ENCODE data around the gene RBL2.
"Not testable (repeated sequence)": the region's sequence is repeated elsewhere in the genome, so short reads cannot be mapped to it uniquely, and the experiment has no call there.

DNA sequence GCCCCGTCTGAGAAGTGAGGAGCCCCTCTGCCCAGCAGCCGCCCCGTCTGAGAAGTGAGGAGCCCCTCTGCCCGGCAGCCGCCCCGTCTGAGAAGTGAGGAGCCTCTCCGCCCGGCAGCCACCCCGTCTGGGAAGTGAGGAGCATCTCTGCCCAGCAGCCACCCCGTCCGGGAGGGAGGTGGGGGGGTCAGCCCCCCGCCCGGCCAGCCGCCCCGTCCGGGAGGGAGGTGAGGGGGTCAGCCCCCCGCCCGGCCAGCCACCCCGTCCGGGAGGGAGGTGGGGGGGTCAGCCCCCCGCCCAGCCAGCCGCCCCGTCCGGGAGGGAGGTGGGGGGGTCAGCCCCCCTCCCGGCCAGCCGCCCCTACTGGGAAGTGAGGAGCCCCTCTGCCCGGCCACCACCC, 105.1 kb downstream of the RBL2 start:
- TF ChIP-seq POLR2A (IDR thresholded peaks at IDR 0.05; ENCODE audit: low read length); GATA1 (IDR thresholded peaks at IDR 0.05; ENCODE audit: low read depth, low read length): not testable (repeated sequence)
